ENCODE measurements around the gene ZHX3. TPM values are rescaled to one million over a fixed set of nuclear protein-coding genes. Genes with fewer than 3 reads are reported as not detected.

Gene ZHX3
- total and polyA plus RNA-seq, 9 of the 15 experiments (the other 6 are each of a cell fraction or from before 2014, with no cell fraction given), result 0.80 to 14.6 (median 4.9) TPM

DNA sequence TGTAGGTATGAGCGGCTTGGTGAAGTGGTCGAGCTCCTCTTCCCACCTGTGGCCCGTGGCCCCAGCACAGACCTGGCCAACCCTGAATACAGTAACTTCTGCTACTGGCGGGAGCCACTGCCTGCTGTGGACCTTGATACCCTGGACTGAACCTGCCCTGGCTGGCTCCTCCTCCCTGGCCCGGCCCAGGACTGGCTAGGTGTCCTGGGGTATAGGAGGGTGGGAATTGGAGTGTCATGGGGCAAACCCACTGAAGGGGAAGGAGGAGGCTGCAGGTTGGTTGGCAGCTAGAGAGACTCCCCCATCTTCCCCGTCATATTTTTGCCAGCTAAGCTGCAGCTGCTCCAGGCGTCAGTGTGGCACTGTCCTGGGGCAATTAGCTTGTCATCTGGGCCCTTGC, 41.2 kb upstream of the ZHX3 start (continued):
- TF ChIP-seq, protein P1, sequence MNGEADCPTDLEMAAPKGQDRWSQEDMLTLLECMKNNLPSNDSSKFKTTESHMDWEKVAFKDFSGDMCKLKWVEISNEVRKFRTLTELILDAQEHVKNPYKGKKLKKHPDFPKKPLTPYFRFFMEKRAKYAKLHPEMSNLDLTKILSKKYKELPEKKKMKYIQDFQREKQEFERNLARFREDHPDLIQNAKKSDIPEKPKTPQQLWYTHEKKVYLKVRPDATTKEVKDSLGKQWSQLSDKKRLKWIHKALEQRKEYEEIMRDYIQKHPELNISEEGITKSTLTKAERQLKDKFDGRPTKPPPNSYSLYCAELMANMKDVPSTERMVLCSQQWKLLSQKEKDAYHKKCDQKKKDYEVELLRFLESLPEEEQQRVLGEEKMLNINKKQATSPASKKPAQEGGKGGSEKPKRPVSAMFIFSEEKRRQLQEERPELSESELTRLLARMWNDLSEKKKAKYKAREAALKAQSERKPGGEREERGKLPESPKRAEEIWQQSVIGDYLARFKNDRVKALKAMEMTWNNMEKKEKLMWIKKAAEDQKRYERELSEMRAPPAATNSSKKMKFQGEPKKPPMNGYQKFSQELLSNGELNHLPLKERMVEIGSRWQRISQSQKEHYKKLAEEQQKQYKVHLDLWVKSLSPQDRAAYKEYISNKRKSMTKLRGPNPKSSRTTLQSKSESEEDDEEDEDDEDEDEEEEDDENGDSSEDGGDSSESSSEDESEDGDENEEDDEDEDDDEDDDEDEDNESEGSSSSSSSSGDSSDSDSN (IDR thresholded peaks at IDR 0.05; ENCODE audit: borderline replicate concordance in 1 of 2, low read depth in 2 of 2, low read length in 2 of 2), result no peak
- TF ChIP-seq CEBPB (tag; IDR thresholded peaks at IDR 0.05) (no peak), ZKSCAN1 (IDR thresholded peaks at IDR 0.05; ENCODE audit: low read depth, low read length) (no peak)
- TF ChIP-seq, protein P2, sequence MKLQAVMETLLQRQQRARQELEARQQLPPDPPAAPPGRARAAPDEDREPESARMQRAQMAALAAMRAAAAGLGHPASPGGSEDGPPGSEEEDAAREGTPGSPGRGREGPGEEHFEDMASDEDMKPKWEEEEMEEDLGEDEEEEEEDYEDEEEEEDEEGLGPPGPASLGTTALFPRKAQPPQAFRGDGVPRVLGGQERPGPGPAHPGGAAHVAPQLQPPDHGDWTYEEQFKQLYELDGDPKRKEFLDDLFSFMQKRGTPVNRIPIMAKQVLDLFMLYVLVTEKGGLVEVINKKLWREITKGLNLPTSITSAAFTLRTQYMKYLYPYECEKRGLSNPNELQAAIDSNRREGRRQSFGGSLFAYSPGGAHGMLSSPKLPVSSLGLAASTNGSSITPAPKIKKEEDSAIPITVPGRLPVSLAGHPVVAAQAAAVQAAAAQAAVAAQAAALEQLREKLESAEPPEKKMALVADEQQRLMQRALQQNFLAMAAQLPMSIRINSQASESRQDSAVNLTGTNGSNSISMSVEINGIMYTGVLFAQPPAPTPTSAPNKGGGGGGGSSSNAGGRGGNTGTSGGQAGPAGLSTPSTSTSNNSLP (IDR thresholded peaks at IDR 0.05; ENCODE audit: borderline replicate concordance, low read depth, low read length), result no peak
- TF ChIP-seq, protein P3, sequence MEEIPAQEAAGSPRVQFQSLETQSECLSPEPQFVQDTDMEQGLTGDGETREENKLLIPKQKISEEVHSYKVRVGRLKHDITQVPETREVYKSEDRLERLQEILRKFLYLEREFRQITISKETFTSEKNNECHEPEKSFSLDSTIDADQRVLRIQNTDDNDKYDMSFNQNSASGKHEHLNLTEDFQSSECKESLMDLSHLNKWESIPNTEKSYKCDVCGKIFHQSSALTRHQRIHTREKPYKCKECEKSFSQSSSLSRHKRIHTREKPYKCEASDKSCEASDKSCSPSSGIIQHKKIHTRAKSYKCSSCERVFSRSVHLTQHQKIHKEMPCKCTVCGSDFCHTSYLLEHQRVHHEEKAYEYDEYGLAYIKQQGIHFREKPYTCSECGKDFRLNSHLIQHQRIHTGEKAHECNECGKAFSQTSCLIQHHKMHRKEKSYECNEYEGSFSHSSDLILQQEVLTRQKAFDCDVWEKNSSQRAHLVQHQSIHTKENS (CRISPR knock-in tag; IDR thresholded peaks at IDR 0.05), result no peak
